GM12872 (cell line): ENCODE data around the gene NR3C2.

Experiments
- TF ChIP-seq, protein P1 (sequence below): IDR thresholded peaks from 3 replicates; pipeline ENCODE4 v1.5.1; 2011; ENCODE audit warnings: low read depth, mild to moderate bottlenecking, low read length, moderate library complexity; ENCODE audit not compliant: insufficient read depth

Gene NR3C2

DNA sequence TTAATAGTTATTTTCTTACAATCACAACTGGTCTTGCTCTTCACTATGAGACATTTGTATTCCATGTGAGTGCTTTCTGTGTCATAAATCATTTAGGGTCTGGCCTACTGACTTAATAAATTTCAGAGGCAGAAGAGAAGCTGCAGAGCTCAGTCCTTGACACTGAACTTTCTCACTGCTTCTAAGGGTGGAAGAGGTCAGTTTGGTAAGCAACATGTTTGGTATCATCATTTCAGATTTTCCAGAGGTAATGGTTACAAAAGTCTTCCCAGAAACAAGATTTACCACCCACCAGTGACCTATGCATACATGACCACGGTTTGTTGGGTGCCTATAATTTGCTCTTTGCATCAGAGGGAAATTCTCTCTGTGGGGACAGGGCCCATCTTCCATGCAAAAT is 148.6 kb downstream of the NR3C2 start:
- TF ChIP-seq, protein P1, sequence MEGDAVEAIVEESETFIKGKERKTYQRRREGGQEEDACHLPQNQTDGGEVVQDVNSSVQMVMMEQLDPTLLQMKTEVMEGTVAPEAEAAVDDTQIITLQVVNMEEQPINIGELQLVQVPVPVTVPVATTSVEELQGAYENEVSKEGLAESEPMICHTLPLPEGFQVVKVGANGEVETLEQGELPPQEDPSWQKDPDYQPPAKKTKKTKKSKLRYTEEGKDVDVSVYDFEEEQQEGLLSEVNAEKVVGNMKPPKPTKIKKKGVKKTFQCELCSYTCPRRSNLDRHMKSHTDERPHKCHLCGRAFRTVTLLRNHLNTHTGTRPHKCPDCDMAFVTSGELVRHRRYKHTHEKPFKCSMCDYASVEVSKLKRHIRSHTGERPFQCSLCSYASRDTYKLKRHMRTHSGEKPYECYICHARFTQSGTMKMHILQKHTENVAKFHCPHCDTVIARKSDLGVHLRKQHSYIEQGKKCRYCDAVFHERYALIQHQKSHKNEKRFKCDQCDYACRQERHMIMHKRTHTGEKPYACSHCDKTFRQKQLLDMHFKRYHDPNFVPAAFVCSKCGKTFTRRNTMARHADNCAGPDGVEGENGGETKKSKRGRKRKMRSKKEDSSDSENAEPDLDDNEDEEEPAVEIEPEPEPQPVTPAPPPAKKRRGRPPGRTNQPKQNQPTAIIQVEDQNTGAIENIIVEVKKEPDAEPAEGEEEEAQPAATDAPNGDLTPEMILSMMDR, result no peak

DNA sequence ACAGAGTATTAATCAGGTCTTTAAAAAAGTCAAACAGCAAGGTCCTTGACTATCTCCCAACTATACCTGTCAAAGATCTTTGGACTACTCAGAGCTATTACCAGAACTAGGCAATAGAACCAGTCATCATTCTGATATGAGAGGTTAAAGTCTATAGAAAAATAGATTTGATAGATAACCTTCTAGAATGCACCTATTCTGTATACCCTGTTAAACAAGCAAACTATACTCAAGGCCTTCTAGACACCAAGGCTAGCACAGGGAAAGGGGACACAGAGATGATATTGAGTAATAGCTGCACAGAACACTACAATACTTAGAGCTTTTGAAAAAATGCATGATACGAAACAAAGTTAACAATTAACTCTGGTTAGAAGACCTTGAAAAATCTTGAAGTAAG is 149.5 kb downstream of the NR3C2 start:
- TF ChIP-seq, protein P1, result no peak

DNA sequence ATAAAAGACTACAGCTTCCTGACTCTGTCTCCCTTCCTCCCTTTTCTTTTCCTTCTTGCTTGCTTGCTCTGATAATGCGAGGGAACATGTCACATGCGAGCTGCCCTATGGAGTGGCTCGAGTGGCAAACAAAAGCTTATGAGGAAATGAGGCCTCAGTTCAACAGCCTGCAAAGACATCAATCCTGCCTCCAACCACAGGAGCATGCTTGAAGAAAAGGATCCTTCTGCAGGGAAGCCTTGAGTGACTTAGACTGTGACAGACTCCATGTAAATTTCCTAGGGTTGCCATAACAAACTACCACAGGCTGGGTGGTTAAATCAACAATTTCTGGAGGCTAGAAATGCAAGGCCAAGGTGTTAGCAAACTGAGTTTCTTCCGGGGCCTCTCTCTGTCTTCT is 152.5 kb downstream of the NR3C2 start:
- TF ChIP-seq, protein P1, result no peak

DNA sequence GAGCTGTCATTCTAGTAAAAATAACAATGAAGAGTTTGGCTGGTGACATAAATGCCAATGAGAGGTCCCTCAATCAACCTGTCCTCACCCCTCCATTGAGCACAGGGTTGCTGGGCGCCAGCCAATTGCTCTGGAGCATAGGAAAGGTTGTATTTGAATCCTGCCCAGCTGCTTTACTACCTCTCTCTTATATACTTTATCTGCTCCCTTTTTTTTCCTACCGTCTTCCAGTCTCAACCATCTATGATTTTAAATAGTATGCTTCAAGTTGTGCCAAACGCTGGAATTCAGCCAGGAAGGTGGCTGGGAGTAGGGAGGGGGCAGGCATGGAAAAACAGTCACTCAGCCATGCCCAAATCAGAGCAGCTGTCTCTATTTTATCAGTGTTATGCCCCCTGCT is 153.8 kb downstream of the NR3C2 start:
- TF ChIP-seq, protein P1, result no peak

DNA sequence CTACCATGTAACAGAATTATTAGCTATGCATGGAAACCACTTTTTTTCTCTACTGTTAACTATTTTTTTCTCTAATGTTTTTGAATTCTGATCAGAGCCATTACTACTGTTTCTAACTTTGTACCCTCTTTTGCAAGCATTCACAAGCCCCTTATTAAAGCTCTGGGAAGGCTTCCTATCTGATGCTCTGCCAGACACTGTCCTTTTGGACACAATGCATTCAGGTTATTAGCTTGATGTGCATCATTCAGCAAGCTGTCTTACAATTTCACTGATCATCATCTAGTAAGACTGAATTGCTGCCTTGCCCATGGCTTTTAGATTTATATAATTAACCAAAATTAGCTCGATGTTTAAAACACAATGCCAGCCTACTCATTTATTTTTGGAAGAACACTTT is 155.1 kb downstream of the NR3C2 start:
- TF ChIP-seq, protein P1, result no peak

DNA sequence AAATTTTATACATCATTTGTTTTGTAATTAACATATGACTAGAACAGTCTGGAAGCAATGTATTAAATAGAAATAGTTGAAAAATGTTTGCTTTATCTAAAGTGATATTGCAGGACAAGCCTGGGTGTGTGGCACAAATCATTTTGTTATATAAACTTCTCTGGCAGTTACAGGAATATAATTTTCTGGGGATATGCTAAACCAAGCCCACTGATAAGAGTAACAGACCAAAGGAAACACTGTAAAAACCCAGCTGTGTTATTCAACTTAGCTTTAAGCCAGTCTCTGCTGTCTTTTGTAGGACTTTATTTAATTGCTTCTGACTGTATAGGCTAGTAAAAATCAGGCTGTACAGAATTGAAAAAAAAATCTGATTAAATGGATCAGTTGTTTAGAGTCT is 156.2 kb downstream of the NR3C2 start:
- TF ChIP-seq, protein P1, result no peak

DNA sequence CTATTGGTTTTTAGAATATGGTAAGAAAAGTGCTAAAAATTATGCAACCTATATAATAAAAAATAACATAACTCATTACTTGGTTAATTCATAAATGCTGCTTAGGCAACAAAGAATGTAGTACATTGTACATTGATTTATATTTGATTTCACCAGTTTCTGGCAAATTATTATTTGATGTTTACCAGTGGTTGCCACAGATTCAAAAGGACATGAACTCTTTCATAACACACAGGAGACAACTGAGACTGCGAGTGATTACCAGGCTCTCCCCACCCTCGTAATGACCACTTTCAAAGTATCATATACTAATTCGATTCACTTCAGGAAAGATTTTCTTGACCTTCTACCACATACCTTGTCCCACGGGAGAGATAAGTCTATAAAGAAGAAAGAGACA is 158.5 kb downstream of the NR3C2 start:
- TF ChIP-seq, protein P1, result no peak

DNA sequence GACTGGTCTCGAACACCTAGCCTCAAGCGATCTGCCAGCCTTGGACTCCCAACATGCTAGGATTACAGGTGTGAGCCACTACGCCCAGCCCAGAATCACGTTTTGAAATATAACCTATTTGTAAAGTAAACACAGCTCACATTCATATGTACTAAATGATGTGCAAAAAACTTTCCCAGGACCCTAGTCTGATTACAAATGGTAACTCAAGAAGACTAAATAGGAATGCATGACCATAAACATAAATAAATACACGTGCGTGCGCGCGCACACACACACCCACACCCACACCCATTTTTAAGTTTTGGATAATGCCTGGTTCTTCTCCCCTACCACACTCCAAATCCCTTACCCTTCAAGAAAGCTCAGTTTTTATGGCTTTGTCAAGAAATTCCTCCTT is 163.9 kb downstream of the NR3C2 start:
- TF ChIP-seq, protein P1, result no peak
